GM21619 (cell line): ENCODE results near the gene PXDN.

Experiments used
- ATAC-seq: cut with Tn5 transposase; IDR thresholded peaks from one replicate; pipeline ENCODE4 v1.9.1; 2021; ENCODE audit not compliant: unreplicated experiment

Gene PXDN

GRCh38 chr2:1651121-1652033, 92.9 kb downstream of the PXDN start:
- ATAC-seq = no peak

GRCh38 chr2:1650085-1650872, 94.0 kb downstream of the PXDN start:
- no peak for ATAC-seq

DNA sequence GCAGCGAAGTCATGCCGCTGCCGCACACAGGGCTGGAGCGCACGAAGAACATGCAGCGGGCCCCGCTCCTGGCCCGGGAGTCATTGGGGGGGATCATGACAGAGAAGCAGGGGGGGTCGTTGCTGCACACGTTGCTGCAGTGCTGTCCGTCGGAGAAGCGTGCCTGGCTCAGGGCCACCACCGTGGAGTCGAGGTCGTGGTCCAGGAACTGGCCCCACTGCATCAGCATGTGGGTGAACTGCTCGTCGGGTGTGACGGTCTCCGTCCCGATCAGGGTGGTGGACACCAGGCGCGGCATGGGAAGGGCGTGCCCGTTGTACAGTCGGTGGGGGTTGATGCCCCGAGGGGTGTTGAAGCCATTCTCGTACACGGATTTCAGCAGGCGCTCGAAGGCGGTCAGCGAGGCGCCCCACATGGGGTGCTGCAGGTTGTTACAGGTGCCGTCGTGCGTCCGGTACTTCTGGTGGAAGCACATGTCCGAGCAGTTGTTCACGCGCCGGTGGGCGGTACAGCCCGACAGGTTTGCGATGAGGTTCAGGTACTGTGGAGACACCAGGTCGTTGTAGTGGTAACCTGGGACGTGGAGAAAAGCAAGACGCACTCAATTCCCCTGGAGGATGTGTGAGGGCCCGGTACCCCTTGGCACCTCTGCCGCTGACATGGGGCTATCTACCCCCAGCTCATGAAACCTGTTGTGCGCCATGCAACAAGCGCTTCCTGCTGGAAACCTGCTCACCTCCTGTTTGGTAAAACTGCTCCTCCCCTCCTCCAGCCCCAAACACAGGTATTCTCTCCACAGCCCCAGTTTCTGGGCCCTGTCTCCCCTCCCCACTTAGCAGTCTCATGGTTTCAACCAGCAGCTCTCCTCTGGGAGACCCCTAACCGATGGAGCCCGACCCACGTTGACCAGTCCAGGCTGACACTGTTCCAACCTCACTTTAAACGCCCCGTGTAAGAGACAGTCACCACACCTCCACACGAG, 94.9 kb downstream of the PXDN start:
- ATAC-seq = no peak

- no peak for ATAC-seq
These were observed 95.8 kb downstream of the PXDN start for GRCh38 chr2:1648241-1649102.

GRCh38 chr2:1647417-1648240, 96.7 kb downstream of the PXDN start:
- no peak for ATAC-seq

GRCh38 chr2:1645761-1646476, 98.4 kb downstream of the PXDN start:
- no peak for ATAC-seq

DNA sequence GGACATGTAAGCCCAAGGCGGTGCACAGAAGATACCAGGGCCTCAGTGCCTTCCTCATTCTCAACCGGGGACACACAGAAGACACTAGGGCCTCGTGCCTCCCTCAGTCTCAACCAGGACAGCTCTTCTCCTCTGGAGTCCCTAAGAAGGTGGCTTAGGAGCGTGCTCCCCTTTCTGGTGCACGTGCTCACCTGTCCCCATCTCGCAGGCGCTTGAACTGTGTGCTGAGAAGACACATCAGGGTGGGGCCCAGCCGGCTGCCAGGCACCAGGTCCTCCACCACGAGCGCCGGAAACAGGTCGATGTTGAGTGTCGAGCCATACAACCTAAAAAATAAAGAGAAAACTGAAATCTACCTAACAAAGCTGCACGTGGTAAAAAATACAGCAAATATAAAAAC, 99.9 kb downstream of the PXDN start:
- ATAC-seq = no peak

- ATAC-seq = no peak
These were observed 101.2 kb downstream of the PXDN start for GRCh38 chr2:1642993-1643619.

DNA sequence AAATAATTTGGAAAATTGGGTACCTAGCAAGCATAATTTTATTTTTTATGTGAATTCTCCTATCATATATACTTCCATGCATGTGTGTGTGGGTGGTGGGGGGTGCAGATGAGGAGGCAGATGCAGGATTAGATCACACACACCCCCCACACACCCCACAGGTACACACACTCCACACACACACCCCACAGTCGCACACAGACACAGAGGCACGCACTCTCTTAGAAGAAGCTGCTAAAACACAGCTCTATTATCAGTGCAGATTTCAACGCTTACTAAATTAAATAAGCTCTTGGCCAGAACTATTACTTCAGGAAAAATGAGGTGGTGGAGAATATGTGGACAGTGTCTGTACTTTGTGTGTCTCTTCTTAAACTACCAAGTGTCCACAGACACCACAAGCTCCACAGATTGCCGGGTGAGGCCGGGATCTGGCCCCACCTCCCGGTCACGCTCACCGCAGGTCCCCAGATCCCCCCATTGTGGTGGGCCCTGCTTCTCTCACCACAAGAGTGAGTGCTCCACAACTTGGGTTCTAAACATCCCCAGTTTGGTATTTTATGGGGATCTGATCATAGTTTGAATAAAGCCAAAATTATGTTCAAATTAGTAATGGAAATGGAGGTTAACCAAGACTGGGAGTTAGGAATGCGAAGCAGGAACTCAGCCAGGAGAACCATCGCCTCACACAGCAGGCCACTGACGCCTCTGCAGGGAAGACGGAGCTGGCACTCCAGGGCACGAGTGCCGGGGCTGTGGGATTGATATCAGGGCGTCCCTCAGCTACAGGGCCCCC, 102.1 kb downstream of the PXDN start:
- ATAC-seq = no peak

- ATAC-seq = no peak
These were observed 102.8 kb downstream of the PXDN start for GRCh38 chr2:1641523-1641922.

DNA sequence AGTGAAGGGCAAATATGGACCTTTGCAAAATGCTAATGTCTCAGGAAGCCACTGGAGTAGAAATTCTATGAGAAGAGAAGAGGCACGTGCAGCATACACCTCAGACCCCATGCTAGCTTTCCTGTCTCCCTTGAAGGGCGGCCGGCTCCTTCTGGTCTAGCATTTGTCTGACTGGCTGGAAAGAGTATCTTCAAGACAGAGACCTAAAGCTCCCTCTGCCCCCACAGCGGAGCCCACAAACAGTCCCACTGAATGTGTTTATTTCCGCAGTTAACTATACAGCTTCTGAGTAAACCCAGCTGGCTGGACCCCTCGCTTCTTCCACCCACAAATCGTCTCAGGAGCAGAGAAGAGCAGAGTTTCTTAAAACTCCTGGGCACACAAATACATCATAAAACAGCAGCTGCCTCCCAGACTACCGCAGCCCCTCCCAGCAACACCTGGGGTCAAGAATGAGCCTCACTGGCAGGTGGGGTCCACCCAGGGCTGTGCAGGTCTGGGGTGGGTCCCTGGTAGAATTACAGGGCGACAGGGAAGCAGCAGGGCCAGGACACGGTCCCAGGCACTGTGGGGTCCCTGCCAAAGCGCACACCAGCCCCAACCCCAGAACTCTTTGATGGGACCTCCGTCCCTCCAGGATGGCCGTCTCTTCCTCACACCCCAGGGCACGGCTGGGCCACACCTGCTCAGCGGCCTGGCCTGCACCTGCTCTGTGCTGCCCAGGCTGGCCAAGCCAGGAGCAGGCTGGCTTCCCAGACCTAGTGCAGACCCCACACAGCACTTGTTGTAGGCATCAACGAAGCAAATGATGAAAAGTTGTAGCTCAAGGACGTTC, 103.8 kb downstream of the PXDN start:
- ATAC-seq = no peak

- ATAC-seq = no peak
These were observed 105.0 kb downstream of the PXDN start for GRCh38 chr2:1639086-1639858.

DNA sequence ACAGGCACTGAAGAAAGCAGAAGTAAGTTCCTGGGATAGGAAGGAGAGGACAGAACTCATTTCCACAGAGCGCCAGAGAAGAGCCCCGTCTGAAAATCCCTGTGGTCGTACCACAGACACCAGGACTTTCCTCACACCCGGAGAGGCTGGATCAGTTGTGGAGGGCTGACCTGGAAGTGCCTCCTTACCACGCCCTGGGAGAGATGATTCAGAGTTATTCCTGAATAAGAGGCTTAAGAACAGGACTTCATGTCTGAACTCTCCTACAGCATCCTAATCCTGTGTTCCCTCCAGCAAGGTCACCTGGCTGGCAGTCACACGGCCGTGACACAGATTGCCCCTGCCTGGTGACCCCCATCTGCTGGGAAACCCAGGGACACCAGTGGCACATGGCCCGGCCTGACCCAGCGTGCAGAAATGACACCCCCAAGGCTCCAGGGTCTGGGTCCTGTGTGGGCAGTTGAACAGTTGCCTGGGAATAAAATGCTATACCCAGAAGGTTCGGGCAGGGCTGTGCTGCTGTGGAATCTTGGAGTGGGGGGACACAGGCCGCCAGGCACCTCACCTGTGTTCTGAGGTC, 105.9 kb downstream of the PXDN start:
- no peak for ATAC-seq

- no peak for ATAC-seq
These were observed 107.4 kb downstream of the PXDN start for GRCh38 chr2:1636791-1637415.

- ATAC-seq = no peak
These were observed 108.5 kb downstream of the PXDN start for GRCh38 chr2:1635823-1636222.
